GM12891 (cell line): ENCODE measurements around the gene ZNF8.

Source experiments
- DNase-seq: peaks from one replicate; pipeline ENCODE4 v3.0.0; 2011; ENCODE audit warnings: low spot score; ENCODE audit not compliant: insufficient read length
- FAIRE-seq: peaks from 2 replicates; lab custom pipeline; 2011; peaks lifted over from hg19 to GRCh38; lab: Jason Lieb, UNC
- PAX5 ChIP-seq: IDR thresholded peaks from 2 replicates; pipeline ENCODE4 v1.6.1; 2011; ENCODE audit warnings: low read length, moderate library complexity, mild to moderate bottlenecking; ENCODE audit not compliant: insufficient read depth, severe bottlenecking
- POLR2A ChIP-seq: IDR thresholded peaks from 2 replicates; pipeline ENCODE4 v1.6.1; 2011; ENCODE audit warnings: low read depth, low read length, control low read depth
- POLR2AphosphoS5 ChIP-seq: IDR thresholded peaks from 2 replicates; pipeline ENCODE4 v1.6.1; 2011; ENCODE audit warnings: low read depth, low read length, control low read depth
- POU2F2 ChIP-seq: IDR thresholded peaks from 2 replicates; pipeline ENCODE4 v1.6.1; 2011; ENCODE audit warnings: low read depth, mild to moderate bottlenecking, control low read depth, low read length, moderate library complexity
- SPI1 ChIP-seq: IDR thresholded peaks from 2 replicates; pipeline ENCODE4 v1.6.1; 2011; ENCODE audit warnings: low read depth, low read length, control low read depth
- TAF1 ChIP-seq: IDR thresholded peaks from 2 replicates; pipeline ENCODE4 v1.6.1; 2011; ENCODE audit warnings: low read depth, low read length, control low read depth

Gene ZNF8

DNA sequence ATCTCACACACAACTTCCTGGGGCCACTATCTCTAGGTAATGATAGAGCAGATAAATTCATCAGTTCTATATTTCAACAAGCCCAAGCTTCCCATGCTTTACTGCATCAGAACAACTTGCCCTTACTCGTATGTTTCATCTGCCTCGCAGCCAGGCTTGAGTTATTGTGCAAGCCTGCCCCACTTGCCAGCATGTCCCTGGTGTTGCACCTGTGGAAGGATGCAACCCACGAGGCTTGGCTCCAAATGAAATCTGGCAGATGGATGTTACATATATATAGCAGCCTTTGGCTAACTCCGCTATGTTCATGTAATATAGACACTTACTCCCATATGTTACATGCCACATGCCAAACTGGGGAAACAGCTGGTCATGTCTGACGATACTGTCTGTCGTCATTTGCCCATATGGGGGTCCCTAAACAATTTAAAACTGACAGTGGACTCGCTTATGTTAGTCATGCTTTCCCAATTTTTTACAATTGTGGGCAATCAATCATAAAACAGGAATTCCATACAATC is 32.6 kb downstream of the ZNF8 start:
- FAIRE-seq = no peak
- no peak for DNase-seq
- no peak for TF ChIP-seq POLR2AphosphoS5
- no peak for TF ChIP-seq PAX5
- TF ChIP-seq TAF1 = no peak
- no peak for TF ChIP-seq POLR2A
- no peak for TF ChIP-seq SPI1
- TF ChIP-seq POU2F2 = no peak

DNA sequence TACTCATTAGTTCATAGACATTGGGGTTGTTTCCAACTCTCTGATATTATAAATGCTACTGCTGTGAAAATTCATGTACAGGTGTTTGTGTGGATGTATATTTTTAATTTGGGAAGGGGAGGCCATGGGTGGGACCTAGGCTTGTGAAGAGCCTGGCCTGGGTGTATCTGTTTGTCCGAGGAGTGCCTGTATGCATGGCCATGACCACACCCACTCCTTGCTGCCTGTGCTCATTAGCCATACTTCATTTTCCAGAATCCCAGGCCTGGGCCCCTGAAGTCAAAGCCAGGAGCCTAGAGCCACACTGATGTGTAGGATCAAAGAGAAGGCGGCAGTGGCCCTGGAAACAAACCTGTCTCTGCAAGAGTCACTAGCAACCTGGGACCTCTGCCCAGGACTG is 36.8 kb downstream of the ZNF8 start:
- DNase-seq (no peak), FAIRE-seq (no peak)
- TF ChIP-seq SPI1 (no peak), POU2F2 (no peak), POLR2A (no peak), TAF1 (no peak), PAX5 (no peak), POLR2AphosphoS5 (no peak)

DNA sequence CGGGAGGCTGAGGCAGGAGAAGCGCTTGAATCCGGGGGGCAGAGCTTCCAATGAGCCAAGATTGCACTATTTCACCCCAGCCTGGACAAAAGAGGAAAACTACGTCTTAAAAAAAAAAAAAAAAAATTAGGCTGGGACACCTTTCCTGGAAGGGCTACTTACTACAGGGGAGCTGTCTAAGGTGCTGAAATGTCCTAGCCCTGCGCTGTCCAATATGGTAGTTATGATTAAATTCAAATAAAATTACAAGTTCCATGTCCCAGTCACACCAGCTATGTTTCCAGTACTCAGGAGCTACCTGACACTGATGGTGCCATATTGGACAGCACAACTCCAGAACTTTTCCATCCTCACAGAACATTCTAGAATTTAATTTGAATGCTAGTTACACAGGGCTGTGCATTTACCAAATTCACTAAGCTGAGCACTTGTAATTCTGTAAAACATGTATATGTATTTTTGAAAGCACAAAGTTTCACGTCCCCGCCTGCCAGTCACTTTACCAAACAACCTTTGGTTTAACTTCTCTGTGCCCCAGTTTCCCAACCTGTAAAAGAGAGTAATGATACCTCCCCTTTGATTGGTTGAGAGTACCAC is 38.8 kb downstream of the ZNF8 start:
- DNase-seq = no peak
- TF ChIP-seq POLR2A = no peak

DNA sequence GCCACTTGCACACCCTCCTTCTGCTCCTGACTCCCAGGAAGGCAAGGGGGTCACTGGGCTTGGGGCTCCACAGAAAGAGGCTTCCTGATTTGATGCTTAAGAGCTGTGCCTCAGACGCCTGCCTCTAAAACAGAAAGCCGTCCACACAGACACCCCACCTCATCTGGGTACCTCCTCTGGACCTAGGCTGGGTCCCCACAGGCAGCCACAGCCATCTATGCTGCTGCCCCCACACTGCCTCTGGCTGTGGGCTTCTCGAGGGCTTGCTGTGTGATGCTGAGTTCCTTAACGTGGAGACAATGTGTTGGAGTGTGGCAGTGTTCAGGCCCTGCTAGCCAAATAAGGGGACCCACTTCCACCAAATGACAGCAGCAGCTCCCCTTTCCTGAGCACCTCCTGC is 39.5 kb downstream of the ZNF8 start:
- DNase-seq (no peak), FAIRE-seq (no peak)
- no peak for TF ChIP-seq POLR2AphosphoS5
- no peak for TF ChIP-seq POU2F2
- no peak for TF ChIP-seq TAF1
- TF ChIP-seq PAX5 = no peak
- TF ChIP-seq SPI1 = no peak
- no peak for TF ChIP-seq POLR2A

More for the DNA sequence above, 38.8 kb downstream of the ZNF8 start:
- FAIRE-seq = no peak

DNA sequence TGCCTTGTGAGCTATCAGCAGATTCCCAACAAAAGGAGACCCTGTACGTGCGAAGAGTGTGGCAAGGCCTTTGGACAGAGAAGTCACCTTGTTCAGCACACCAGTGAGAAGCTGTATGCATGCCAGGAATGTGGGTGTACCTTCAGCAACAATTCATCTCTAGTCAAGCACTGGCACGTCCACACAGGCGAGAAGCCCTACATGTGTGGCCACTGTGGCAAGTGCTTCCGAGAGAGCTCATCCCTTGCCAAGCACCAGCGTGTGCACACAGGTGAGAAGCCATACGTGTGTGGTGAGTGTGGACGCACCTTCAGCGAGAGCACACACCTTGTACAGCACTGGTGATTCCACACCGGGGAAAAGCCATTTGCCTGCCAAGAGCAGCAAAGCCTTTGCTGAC is 40.5 kb downstream of the ZNF8 start:
- FAIRE-seq = no peak
- no peak for DNase-seq
- TF ChIP-seq POU2F2 (no peak), SPI1 (no peak), TAF1 (no peak), POLR2AphosphoS5 (no peak), POLR2A (no peak), PAX5 (no peak)

DNA sequence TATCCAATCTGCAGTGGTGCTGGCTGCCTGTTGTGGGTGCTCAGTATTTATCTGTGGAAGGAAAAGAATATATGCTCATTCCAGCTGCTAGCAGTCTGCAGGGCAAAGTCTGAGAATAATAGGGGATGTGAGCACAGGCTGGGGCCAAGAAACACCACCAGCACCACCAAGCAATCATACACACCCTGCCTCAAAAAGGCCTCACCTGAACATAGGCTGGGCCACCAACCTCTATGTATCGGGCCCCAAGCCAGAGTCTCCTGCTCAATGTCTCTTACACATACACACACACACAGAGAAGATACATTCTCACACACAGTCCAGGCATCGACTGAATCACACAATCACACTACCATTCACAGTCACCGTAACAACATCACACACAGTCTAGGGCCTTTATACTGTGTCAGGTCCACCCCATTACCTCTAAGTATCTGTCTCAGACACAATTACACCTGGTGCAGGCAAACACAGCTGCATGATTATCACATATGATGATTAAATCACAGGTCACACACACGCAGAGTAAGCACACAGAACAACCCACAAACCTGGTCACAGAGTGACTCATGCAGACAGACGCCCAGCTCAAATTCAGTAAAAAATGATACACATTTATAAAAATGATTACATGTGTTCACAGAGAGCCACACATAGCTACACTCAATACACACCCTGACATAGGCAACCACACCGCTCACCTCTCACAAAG is 46.7 kb downstream of the ZNF8 start:
- no peak for FAIRE-seq
- TF ChIP-seq SPI1 = no peak
- TF ChIP-seq TAF1 = no peak
- TF ChIP-seq POLR2AphosphoS5 = no peak
- TF ChIP-seq PAX5 = no peak
- no peak for TF ChIP-seq POLR2A
- no peak for TF ChIP-seq POU2F2
- DNase-seq = no peak

DNA sequence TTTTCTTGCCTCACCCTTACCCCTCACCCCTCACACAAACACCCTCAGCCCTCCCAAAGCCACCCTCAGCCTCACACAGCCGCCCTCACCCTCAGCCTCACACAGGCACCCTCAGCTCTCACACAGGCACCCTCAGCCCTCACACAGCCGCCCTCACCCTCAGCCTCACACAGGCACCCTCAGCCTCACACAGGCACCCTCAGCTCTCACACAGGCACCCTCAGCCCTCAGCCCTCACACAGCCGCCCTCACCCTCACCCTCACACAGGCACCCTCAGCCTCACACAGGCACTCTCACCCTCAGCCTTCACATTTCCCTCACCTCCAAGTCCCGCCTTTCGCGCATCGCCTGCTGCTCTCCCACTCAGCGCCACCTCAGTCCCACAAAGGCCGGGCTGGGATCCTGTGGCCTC is 47.8 kb downstream of the ZNF8 start:
- no peak for TF ChIP-seq POLR2AphosphoS5
- no peak for TF ChIP-seq SPI1
- no peak for TF ChIP-seq PAX5
- TF ChIP-seq POLR2A = no peak
- TF ChIP-seq POU2F2 = no peak
- no peak for TF ChIP-seq TAF1
- FAIRE-seq = no peak
- no peak for DNase-seq

DNA sequence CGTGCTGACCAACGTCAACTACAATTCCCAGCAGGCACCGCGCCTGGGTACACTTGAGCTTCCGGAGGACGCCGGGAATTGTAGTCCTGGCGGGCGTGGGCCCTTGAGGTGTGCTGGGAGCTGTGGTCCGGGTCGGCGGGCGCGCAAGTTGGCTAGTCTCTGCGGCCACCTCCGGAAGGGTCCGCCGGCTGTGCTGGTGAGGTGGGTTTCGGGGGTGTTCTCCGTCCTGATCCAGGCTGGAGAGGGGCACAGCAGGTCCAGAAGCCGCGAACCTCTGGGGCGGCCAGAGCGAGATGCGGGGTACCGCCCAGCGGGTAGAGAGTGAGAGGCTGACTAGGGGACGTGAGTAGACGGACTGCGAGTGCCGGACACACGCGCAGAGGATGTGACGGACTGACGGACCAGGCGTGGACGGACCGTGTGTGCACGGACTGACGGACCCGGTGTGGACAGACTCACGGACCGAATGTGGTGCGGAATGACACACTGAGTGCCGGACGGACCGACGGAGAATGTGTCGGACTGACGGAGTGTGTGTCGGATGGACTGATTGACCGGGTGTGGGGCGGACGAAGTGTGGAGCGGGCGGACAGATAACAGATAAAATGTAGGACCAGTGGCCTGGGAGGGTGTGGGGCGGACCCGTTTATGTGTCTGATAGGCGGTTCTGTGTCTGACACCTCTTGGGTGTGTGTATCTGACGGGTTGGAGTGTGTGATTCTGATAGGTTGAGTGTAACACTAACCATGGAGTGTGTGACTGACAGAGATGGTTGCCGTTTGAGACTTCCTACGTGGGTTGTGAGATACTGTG is 48.4 kb downstream of the ZNF8 start, which contains the start of gene ZSCAN22:
Gene ZSCAN22 (plus strand): TSS at position 81 of the 813 bp plus-strand sequence. CDS start 7,809 bp downstream, outside the sequence.
- DNase-seq (peak; percentile 96), FAIRE-seq (peak; percentile 94)
- TF ChIP-seq POLR2AphosphoS5 = peak; percentile 69
- TF ChIP-seq POLR2A = peak; percentile 68
- TF ChIP-seq TAF1 = peak; percentile 14; the same call in 1 of the 2 replicates
- peak; percentile 85 for TF ChIP-seq POU2F2
- no peak for TF ChIP-seq PAX5
- no peak for TF ChIP-seq SPI1

DNA sequence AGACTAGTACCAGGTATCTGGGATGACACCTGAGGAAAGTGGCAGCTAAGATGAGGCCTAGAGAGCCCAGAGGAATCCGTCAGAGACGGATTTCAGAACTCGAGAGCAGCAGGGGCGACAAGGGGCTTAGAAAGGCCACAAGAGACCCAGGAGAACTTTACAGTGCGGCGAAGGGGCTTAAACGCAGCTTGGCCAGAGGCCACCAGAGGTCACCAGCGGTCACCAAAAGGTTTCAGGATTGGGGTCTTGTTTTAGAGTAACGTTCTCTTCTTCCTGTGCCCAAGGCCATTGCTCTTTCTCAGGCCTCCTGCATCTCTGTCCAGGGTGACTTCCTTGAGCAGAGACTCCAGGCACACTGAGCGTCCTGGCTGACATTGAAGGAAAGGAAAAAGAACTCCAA is 50.2 kb downstream of the ZNF8 start:
- FAIRE-seq (no peak), DNase-seq (no peak)
- TF ChIP-seq POU2F2 (no peak), PAX5 (no peak), TAF1 (no peak), SPI1 (no peak), POLR2AphosphoS5 (no peak), POLR2A (no peak)
